ENCODE measurements around the gene TPI1. TPM values are rescaled to one million over a fixed set of nuclear protein-coding genes. Genes with fewer than 3 reads are reported as not detected.
"Not testable (repeated sequence)": the region's sequence is repeated elsewhere in the genome, so short reads cannot be mapped to it uniquely, and the experiment has no call there.

The TPI1 gene
- total and polyA plus RNA-seq, 5 experiments from 2014 or later: 159 to 497 (median 372) TPM

GRCh38 chr12:6905414-6906040, 38.2 kb downstream of the TPI1 start:
- Mint-ChIP-seq H3K36me3 (no peaks in the 10 kb centered on the region), H3K27me3 (no peaks in the 10 kb centered on the region), H3K4me1 (peaks cover 0 to 5% (median 1%) of the 10 kb centered on the region in 4 donors), H3K9me3 (no peaks in the 10 kb centered on the region), H3K27ac (no peak overlapping the region), H3K4me3 (no peak overlapping the region)
- DNase-seq (no peak), ATAC-seq (no peak)
- POLR2A ChIA-PET: interaction anchor here (0.7 to 4.7 kb wide), 10 partner anchors 9 to 202 kb away, joined by 3 to 43 read pairs (median 4); partner anchors contain the start of genes ENO2, RNU7-1, SPSB2 and TPI1

GRCh38 chr12:6908141-6908540, 40.8 kb downstream of the TPI1 start:
- not testable (repeated sequence) for H3K4me3 Mint-ChIP-seq, DNase-seq, H3K9me3 Mint-ChIP-seq, H3K36me3 Mint-ChIP-seq, H3K4me1 Mint-ChIP-seq, ATAC-seq, H3K27me3 Mint-ChIP-seq
- peak overlapping the region in 3 of 10 donors; percentile 7 to 86 (median 71) for H3K27ac Mint-ChIP-seq
- POLR2A ChIA-PET: interaction anchor here (0.6 to 1.8 kb wide), 7 partner anchors 9 to 63 kb away, joined by 3 to 5 read pairs (median 4); no protein-coding TSS in a partner anchor

- peaks cover 7 to 22% (median 11%) of the 10 kb centered on the region in 4 donors for H3K4me1 Mint-ChIP-seq
- no peaks in the 10 kb centered on the region for H3K9me3 Mint-ChIP-seq
- H3K36me3 Mint-ChIP-seq: no peaks in the 10 kb centered on the region
- H3K4me3 Mint-ChIP-seq: peak overlapping the region in 1 of 10 donors; percentile 4
- no peak for DNase-seq
- ATAC-seq: no peak
- H3K27ac Mint-ChIP-seq: peak overlapping the region in 1 of 10 donors; percentile 25
- H3K27me3 Mint-ChIP-seq: no peaks in the 10 kb centered on the region
- POLR2A ChIA-PET: interaction anchor here (0.9 to 1.9 kb wide), 3 partner anchors 14 to 18 kb away, joined by 5 to 7 read pairs (median 5); no protein-coding TSS in a partner anchor
These were observed 42.3 kb downstream of the TPI1 start for GRCh38 chr12:6909421-6910145.

- peak overlapping the region in 7 of 10 donors; percentile 43 to 98 (median 90) for H3K27ac Mint-ChIP-seq
- POLR2A ChIA-PET: interaction anchor here (0.7 to 6.2 kb wide), 10 partner anchors 8 to 61 kb away, joined by 3 to 43 read pairs (median 17); partner anchors contain the start of genes C12orf57, CDCA3, LRRC23 and RNU7-1
- DNase-seq (no peak), ATAC-seq (no peak)
- no peaks in the 10 kb centered on the region for H3K27me3 Mint-ChIP-seq
- peaks cover 16 to 50% (median 27%) of the 10 kb centered on the region in 4 donors for H3K4me1 Mint-ChIP-seq
- peaks cover 0 to 11% (median 0%) of the 10 kb centered on the region in 3 donors for H3K36me3 Mint-ChIP-seq
- peak overlapping the region in 8 of 10 donors; percentile 14 to 95 (median 63) for H3K4me3 Mint-ChIP-seq
- no peaks in the 10 kb centered on the region for H3K9me3 Mint-ChIP-seq
These were observed 45.0 kb downstream of the TPI1 start for GRCh38 chr12:6912164-6912935.

- ATAC-seq: peak; percentile 89 to 92
- POLR2A ChIA-PET: interaction anchor here (0.6 to 6.2 kb wide), 20 partner anchors 9 to 301 kb away, joined by 3 to 43 read pairs (median 6); partner anchors contain the start of genes C12orf57, CDCA3, LRRC23 and RNU7-1
- H3K9me3 Mint-ChIP-seq: no peaks in the 10 kb centered on the region
- H3K36me3 Mint-ChIP-seq: peaks cover 0 to 25% (median 2%) of the 10 kb centered on the region in 3 donors
- H3K4me3 Mint-ChIP-seq: peak within 1 kb of the TSS; percentile 91 to 97 (median 94)
- peak; percentile 77 to 93 (median 82) for DNase-seq
- H3K27ac Mint-ChIP-seq: peak within 1 kb of the TSS; percentile 87 to 98 (median 95)
- peaks cover 16 to 52% (median 27%) of the 10 kb centered on the region in 4 donors for H3K4me1 Mint-ChIP-seq
- H3K27me3 Mint-ChIP-seq: no peaks in the 10 kb centered on the region
These were observed 47.1 kb downstream of the TPI1 start, which contains the start of gene ENO2 for GRCh38 chr12:6914246-6914946. Gene ENO2 (plus strand): TSS chr12:6914580. CDS start chr12:6915833, 1,253 bp downstream.

GRCh38 chr12:6914947-6915788, 47.8 kb downstream of the TPI1 start:
- Mint-ChIP-seq H3K27ac (peak overlapping the region; percentile 87 to 98 (median 95)), H3K36me3 (peaks cover 0 to 33% (median 3%) of the 10 kb centered on the region in 3 donors), H3K4me1 (peaks cover 13 to 57% (median 29%) of the 10 kb centered on the region in 4 donors), H3K9me3 (no peaks in the 10 kb centered on the region), H3K27me3 (no peaks in the 10 kb centered on the region), H3K4me3 (peak overlapping the region; percentile 91 to 97 (median 94))
- DNase-seq (no peak), ATAC-seq (no peak)
- POLR2A ChIA-PET: interaction anchor here (0.9 to 6.2 kb wide), 17 partner anchors 8 to 302 kb away, joined by 3 to 43 read pairs (median 6); partner anchors contain the start of genes C12orf57, CDCA3, LRRC23 and RNU7-1

- H3K9me3 Mint-ChIP-seq: no peaks in the 10 kb centered on the region
- no peak for ATAC-seq
- POLR2A ChIA-PET: interaction anchor here (0.7 to 6.2 kb wide), 11 partner anchors 9 to 207 kb away, joined by 3 to 43 read pairs (median 9); partner anchors contain the start of genes LRRC23 and SPSB2
- H3K27me3 Mint-ChIP-seq: no peaks in the 10 kb centered on the region
- peaks cover 13 to 57% (median 29%) of the 10 kb centered on the region in 4 donors for H3K4me1 Mint-ChIP-seq
- H3K4me3 Mint-ChIP-seq: peak overlapping the region; percentile 62 to 97 (median 92)
- DNase-seq: no peak
- H3K27ac Mint-ChIP-seq: peak overlapping the region in 8 of 10 donors; percentile 37 to 98 (median 87)
- peaks cover 0 to 34% (median 3%) of the 10 kb centered on the region in 3 donors for H3K36me3 Mint-ChIP-seq
These were observed 48.5 kb downstream of the TPI1 start for GRCh38 chr12:6915789-6916285.

GRCh38 chr12:6916426-6917200, 49.3 kb downstream of the TPI1 start:
- no peaks in the 10 kb centered on the region for H3K27me3 Mint-ChIP-seq
- H3K4me3 Mint-ChIP-seq: peak overlapping the region in 8 of 10 donors; percentile 45 to 97 (median 68)
- no peak for DNase-seq
- peaks cover 13 to 57% (median 32%) of the 10 kb centered on the region in 4 donors for H3K4me1 Mint-ChIP-seq
- H3K36me3 Mint-ChIP-seq: peaks cover 0 to 39% (median 3%) of the 10 kb centered on the region in 3 donors
- ATAC-seq: no peak
- H3K27ac Mint-ChIP-seq: peak overlapping the region in 9 of 10 donors; percentile 22 to 98 (median 81)
- no peaks in the 10 kb centered on the region for H3K9me3 Mint-ChIP-seq
- POLR2A ChIA-PET: interaction anchor here (0.7 to 6.2 kb wide), 9 partner anchors 9 to 206 kb away, joined by 3 to 43 read pairs (median 5); partner anchors contain the start of genes C12orf57, LRRC23, RNU7-1 and SPSB2

- H3K27ac Mint-ChIP-seq: peak overlapping the region in 4 of 10 donors; percentile 24 to 57 (median 48)
- ATAC-seq (no peak), DNase-seq (no peak)
- H3K36me3 Mint-ChIP-seq: peaks cover 0 to 48% (median 3%) of the 10 kb centered on the region in 3 donors
- H3K9me3 Mint-ChIP-seq: no peaks in the 10 kb centered on the region
- peaks cover 13 to 55% (median 36%) of the 10 kb centered on the region in 4 donors for H3K4me1 Mint-ChIP-seq
- H3K27me3 Mint-ChIP-seq: no peaks in the 10 kb centered on the region
- H3K4me3 Mint-ChIP-seq: peak overlapping the region in 1 of 10 donors; percentile 19
- POLR2A ChIA-PET: interaction anchor here (0.7 to 6.2 kb wide), 7 partner anchors 9 to 45 kb away, joined by 3 to 43 read pairs (median 7); partner anchors contain the start of genes C12orf57, LRRC23, RNU7-1 and SPSB2
These were observed 50.3 kb downstream of the TPI1 start for GRCh38 chr12:6917491-6918231.

All from naive thymus-derived CD8-positive, alpha-beta T cell (primary cell).